Fibroblast of mammary gland (primary cell): ENCODE measurements around the gene SMIM8.
"Not testable (repeated sequence)": the region's sequence is repeated elsewhere in the genome, so short reads cannot be mapped to it uniquely, and the experiment has no call there.

Experiments
- DNase-seq: peaks from one replicate; pipeline ENCODE4 v3.0.0-alpha.2; 2010; ENCODE audit warnings: low read depth
- H3K4me3 ChIP-seq: 2 replicates; pipeline ENCODE4 v1.5.1; 2011; ENCODE audit warnings: low read depth, mild to moderate bottlenecking, low read length, moderate library complexity; ENCODE audit not compliant: control insufficient read depth
- TF ChIP-seq, protein P1 (sequence below): conservative IDR thresholded peaks from 2 replicates; pipeline ENCODE4 v1.5.1; 2011; ENCODE audit warnings: low read depth, low read length, inconsistent platforms; ENCODE audit not compliant: control insufficient read depth, insufficient read depth

The SMIM8 gene

DNA sequence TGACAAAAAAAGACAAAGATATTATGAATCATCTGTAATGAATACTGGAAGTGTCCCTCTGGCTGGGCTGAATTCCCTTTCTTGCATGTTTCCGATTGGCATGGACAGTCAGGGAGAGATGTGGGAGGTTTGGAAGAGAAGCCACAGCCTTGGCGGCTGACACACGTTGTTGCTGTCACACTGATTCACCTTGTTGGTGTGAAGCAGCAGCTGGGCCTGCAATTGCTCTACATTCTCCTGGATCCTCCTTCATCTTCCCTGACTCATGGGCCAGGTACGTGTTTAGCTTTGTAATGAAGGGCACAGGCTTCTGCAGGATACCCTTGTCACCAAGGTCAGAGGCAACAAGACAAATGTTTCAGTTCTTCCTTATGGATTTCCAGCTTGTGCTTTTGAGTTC, 13.4 kb upstream of the SMIM8 start:
- no peak for DNase-seq
- H3K4me3 ChIP-seq: no peak overlapping the region
- TF ChIP-seq, protein P1, sequence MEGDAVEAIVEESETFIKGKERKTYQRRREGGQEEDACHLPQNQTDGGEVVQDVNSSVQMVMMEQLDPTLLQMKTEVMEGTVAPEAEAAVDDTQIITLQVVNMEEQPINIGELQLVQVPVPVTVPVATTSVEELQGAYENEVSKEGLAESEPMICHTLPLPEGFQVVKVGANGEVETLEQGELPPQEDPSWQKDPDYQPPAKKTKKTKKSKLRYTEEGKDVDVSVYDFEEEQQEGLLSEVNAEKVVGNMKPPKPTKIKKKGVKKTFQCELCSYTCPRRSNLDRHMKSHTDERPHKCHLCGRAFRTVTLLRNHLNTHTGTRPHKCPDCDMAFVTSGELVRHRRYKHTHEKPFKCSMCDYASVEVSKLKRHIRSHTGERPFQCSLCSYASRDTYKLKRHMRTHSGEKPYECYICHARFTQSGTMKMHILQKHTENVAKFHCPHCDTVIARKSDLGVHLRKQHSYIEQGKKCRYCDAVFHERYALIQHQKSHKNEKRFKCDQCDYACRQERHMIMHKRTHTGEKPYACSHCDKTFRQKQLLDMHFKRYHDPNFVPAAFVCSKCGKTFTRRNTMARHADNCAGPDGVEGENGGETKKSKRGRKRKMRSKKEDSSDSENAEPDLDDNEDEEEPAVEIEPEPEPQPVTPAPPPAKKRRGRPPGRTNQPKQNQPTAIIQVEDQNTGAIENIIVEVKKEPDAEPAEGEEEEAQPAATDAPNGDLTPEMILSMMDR: no peak

DNA sequence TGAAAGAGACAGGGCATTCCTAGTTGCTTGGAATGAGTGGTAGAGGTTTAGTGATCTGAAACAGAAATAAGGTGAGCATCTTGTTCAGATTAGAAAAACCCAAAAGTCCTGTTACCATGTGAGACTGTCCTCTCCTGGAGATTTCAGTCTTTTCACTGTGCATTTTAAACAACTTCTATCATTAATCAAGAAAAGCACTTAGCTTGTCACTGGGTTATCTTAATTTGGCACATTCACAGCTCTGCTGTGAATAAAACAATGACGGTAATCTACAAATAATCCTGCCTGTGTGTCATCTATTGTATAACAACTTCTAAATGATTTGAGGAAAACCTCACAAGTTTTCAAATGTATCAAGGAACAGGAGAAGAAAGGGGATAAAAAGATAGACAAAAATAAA, 9.5 kb upstream of the SMIM8 start:
- H3K4me3 ChIP-seq: no peak overlapping the region
- no peak for DNase-seq
- TF ChIP-seq, protein P1: no peak

DNA sequence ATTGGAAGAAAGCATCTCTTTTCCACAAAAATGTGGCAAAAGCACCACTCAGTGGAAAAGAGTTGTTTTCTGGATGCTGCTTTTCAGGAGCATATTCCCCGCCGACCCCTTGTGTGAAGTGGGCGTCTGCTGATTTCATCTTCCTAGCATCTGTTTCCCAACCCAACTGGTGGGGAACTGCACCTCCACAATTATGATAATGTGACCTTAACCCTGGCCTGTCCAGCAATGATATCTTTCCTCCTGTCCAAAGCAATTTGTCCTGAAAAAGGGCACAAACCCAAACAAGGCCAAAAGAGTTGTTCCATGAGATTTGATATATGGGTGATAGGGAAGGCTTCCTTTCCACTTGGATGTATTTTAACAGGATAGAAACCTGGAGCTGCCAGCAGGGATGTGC, 7.3 kb upstream of the SMIM8 start:
- no peak overlapping the region for H3K4me3 ChIP-seq
- no peak for DNase-seq
- TF ChIP-seq, protein P1: no peak

DNA sequence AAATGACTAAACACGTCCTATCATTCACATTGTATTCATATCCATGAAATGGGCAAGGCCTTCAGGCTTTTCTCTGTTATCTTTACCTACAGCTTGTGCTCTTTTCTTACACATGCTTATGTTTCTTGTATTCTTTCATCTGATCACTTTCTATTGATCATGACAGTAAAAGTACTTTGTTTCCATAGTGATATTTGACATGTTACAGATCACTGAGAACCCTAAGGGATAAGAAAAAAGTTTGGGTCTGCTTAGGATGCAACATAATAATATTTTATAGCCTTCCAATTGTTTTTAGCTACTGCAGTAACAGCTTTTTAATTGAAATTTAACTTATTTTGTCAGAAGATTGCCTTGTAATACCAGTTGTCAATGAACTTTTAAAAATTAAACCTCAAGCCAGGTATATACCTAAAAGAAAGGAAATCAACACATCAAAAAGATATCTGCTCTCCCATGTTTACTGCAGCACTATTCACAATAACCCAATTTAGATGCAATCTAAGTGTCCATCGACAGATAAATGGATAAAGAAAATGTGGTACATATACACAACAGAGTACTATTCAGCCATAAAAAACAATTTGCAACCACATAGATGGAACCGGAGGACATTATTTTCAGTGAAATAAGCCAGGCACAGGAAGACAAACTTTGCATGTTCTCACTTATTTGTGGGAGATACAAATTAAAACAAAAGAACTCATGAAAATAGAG, 3.0 kb upstream of the SMIM8 start:
- no peak for DNase-seq
- TF ChIP-seq, protein P1: no peak
- no peak overlapping the region for H3K4me3 ChIP-seq

DNA sequence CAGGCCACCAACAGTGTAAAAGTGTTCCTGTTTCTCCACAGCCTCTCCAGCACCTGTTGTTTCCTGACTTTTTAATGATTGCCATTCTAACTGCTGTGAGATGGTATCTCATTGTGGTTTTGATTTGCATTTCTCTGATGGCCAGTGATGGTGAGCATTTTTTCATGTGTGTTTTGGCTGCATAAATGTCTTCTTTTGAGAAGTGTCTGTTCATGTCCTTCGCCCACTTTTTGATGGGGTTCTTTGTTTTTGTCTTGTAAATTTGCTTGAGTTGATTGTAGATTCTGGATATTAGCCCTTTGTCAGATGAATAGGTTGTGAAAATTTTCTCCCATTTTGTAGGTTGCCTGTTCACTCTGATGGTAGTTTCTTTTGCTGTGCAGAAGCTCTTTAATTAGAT, 1.5 kb downstream of the SMIM8 start:
- H3K4me3 ChIP-seq, DNase-seq: not testable (repeated sequence)

DNA sequence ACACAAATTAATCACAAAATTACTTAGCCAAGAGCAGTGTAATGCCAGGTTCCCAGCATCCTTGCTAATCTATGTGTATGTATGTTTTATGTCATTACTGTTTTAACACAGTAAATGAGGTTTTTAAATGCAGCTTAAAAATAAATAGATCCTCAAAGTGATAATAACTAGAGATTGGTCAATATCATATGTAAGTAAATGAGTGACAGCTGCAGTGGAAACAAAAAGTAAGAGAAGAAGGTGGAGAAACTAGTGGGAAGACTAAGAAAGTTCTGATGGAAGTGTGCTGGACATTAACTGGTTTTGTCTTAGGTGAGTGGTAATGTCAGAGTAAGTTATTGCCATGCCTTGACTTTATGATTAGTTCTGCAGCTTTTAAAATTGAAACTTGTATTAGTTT, 8.6 kb downstream of the SMIM8 start:
- TF ChIP-seq, protein P1: no peak
- H3K4me3 ChIP-seq: no peak overlapping the region
- no peak for DNase-seq

DNA sequence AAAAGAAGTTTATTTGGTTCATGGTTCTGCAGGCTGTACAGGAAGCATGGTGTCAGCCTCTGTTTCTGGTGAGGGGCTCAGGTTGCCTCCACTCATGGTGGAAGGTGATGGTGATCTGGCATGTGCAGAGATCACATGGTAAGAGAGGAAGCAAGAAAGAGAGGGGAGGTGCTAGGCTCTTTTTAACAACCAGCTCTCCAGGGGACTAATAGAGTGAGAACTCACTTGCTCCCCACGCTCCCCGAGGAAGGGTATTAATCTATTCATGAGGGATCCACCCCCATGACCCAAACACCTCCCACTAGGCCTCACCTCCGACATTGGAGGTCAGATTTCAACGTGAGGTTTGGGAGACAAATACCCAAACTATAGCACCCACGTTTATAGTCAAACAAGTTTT, 10.6 kb downstream of the SMIM8 start:
- TF ChIP-seq, protein P1: no peak
- H3K4me3 ChIP-seq: no peak overlapping the region

More for the DNA sequence above, 10.6 kb downstream of the SMIM8 start:
- no peak for DNase-seq
